NK-92 (cell line): ENCODE measurements around the gene TNFSF4.
"Not testable (repeated sequence)": the region's sequence is repeated elsewhere in the genome, so short reads cannot be mapped to it uniquely, and the experiment has no call there.

Experiments
- DNase-seq: peaks from one replicate; lab custom pipeline; 2025; ENCODE audit not compliant: unreplicated experiment; lab: John Stamatoyannopoulos, UW

TNFSF4 gene

GRCh38 chr1:173164686-173165085, 42.4 kb downstream of the TNFSF4 start:
- DNase-seq = no peak

- DNase-seq = no peak
Observed at GRCh38 chr1:173164178-173164577, 43.0 kb downstream of the TNFSF4 start.

DNA sequence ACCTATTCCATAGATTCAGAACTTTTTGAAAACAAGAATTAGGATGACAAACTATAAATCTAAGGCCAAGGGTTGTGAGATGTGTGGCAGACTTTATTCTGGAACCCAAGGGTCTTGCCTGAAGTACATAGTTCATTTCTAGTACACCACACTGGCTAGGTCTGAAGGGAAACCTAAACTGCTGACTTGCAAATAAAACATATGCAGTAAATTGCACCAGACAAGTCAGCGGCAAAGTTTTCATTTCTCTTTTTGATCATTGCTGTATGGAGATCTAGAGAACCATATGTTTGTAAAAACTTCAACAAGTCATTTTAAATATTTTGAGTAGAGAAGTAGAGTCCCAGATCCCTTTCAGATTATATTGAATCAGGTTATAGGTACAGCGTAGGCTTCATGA, 43.9 kb downstream of the TNFSF4 start:
- no peak for DNase-seq

- no peak for DNase-seq
Observed at GRCh38 chr1:173162601-173163000, 44.5 kb downstream of the TNFSF4 start.

DNA sequence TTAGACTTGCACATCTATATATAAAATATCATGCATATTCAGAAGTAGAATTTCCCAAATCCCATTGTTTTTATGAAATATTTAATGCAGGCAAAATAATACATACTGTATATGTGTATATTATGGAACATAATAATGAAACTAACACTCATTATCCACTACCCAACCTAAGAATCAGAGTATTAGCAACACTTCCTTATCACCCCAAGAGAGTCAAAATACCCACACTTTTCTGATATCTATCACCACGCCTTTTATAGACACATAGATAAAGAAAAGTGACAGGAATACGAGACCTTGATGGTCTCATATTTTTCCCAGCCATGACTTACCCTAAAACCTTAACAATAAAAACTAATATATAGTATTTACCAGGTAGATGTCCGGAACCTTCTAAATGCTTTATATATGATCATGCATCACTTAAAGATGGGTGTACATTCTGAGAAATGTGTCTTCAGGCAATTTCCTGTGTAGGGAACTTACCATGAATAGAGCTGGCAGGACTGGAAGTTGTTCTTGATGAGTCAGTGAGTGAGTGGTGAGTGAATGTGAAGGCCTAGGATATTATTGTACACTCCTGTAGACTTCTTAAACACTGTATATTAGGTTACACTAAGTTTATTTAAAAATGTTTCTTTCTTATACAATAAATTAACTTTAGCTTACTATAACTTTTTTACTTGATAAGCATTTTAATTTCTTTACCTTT, 45.5 kb downstream of the TNFSF4 start:
- DNase-seq = no peak

DNA sequence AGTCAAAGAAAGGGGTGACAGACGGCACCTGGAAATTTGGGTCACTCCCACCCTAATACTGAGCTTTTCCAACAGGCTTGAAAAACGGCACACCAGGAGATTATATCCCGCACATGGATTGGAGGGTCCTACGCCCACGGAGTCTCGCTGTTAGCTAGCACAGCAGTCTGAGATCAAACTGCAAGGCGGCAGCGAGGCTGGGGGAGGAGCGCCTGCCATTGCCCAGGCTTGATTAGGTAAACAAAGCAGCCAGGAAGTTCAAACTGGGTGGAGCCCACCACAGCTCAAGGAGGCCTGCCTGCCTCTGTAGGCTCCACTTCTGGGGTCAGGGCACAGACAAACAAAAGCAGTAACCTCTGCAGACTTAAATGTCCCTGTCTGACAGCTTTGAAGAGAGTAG, 53.2 kb downstream of the TNFSF4 start:
- not testable (repeated sequence) for DNase-seq

GRCh38 chr1:173153503-173153902, 53.6 kb downstream of the TNFSF4 start:
- no peak for DNase-seq

- DNase-seq = no peak
Observed at GRCh38 chr1:173152598-173152997, 54.5 kb downstream of the TNFSF4 start.

DNA sequence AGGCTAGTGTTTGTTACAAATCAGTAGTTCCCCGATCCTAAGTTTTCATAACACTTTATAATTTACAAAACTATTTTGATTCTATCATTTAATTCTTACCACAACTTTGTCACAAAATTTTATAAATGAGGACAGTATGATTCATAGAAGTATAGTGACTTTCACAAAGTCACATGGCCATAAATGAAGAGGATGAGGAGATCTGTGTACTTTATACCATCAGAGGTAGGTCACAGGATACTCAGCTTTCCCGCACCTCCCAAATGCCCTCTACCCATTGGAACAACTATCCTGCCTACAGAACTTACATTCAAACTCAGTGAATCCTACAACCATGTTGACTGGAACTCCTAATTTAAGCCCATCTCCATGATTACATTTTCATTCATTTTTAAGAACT, 56.3 kb downstream of the TNFSF4 start:
- DNase-seq = no peak

- DNase-seq = no peak
Observed at GRCh38 chr1:173149887-173150286, 57.2 kb downstream of the TNFSF4 start.

DNA sequence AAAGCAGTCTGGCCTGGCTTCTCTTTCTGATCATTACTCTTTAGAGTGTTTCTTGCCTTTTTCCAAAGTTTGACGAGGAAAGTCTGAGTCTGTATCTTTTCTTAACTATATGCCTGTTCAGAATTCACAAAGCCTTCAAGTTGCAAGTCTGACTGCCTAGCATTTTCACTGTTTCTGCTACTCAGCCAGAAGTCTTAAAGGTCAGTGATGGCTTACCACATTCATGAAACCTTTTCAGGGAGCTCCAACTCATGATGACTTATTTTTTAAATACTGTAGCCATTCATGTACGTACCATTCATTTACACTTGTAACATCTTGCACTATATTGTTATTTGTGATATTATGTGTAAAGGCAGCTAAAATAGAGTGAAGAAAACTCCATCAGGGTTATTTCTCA, 58.2 kb downstream of the TNFSF4 start:
- no peak for DNase-seq

GRCh38 chr1:173148545-173148944, 58.6 kb downstream of the TNFSF4 start:
- DNase-seq = no peak

- no peak for DNase-seq
Observed at GRCh38 chr1:173140733-173141132, 66.4 kb downstream of the TNFSF4 start.

DNA sequence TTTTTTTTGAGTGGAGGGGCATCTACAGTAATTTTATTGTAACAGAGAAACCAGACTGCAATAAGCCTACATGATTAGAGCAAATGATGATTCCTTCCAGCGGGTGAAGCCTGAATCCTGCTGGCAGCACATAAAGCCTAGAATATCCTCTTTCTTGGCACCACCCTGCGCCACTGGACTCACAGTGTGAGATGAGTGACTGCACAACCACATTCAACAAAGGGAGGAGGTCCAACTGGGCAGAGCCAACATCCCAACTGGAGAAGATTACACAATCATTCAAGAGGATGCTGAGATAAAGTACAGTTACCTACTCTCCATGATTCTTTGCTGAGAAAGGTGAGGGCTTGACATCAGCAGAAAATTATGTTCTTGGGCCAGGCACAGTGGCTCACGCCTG, 67.4 kb downstream of the TNFSF4 start:
- no peak for DNase-seq

DNA sequence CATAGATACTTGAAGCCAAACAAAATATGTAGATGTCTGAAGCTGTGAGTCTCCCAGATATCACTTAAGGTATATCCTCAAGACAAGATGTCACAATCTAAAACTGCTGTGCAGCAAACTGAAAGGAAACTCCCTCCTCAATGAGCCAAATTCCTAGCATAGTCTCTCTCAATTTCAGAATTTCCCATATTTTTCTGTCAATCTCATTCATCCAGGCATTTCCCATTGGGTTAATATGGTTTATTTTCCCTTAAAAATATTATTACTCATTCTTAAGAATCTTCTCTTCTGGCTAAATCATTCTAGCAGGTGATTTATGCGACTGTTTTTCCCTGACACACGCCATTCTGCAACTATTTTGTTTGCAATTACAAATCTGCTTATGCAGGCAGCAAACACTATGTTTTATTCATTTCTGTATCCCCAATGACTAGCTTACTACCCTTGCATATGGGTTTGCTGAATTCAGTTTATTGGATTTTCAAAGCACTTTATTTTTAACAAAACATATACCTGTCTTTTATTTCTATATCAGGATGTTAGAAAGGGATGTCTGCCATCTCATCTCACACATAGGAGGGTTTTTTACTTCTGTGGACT, 69.9 kb downstream of the TNFSF4 start:
- DNase-seq = no peak

- DNase-seq = no peak
Observed at GRCh38 chr1:173134800-173135199, 72.3 kb downstream of the TNFSF4 start.

DNA sequence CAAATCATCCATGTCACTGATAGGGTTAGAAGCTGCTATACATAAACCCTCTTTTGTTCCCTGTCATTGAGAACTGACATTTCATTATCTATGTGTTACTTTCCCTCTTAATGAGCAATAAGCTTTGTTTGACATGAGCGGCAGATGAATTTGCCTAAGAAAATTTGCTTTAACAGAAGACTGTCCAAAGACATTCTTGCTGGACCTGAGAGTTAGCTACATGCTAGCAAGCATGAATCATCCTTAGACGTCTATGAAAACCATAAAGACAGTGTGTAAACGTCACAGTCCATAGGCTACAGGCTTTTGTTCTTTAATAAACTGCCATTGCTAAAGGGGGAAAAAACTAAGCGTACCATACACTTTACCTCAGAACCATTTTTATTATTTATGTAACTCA, 73.1 kb downstream of the TNFSF4 start:
- no peak for DNase-seq
